ENCODE results near the gene TBCK.

The TBCK gene

DNA sequence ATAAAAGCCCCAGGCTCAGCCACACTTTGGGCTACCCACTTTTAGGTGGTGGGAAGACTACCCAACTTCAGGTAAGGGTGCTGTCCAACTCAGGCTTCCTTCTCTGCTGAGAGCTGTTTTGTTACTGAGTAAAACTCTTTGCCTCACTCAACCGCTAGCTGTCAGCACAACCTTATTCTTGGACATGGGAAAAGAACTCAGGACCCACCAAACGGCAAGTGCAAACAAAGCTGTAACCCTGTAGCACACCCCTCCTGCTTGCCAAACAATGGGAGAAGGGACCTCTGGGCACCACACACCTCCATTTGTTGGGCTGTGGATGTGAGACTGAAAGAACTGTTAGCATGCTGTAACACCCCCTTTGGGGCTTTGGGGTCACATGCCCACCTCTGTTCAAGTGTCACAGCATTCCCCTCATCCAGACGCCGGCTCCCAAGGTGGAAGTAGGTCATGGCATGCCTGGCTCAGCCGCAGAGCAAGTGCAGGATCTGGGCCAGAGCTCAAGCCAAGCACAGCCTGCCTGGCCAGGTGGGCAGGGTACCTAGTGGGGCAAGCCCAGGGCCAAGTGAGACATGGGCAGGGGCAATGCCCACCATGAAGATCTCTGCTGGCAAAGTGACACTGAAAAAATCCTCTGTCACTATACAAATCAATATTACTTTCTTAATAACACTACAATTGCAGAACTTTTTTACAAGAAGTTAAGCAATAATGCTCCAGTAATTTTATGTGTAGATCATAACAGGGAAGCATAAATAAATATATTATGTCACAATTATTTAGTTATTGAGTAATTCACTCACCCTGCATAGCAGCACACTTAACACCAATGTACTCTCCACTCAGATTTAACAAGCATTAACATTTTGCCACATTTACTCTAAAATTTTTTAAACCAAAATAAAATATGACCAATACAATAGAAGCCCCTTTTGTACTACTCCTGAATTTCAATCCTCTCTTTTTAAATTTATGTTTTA is 107.2 kb downstream of the TBCK start:
- in situ Hi-C loops (cut with MboI; ENCODE audit: low sequenced_read_pairs) = no loop called here
- Histone ChIP-seq H3K4me1 (peaks cover 14% of the 10 kb centered on the region), H3K9me3 (no peaks in the 10 kb centered on the region), H3K4me3 (no peak overlapping the region), H3K27me3 (ENCODE audit: low read depth) (no peaks in the 10 kb centered on the region), H3K36me3 (replicated peaks) (no peaks in the 10 kb centered on the region)
- DNase-seq (ENCODE audit: low spot score in 2 of 2) = no peak

DNA sequence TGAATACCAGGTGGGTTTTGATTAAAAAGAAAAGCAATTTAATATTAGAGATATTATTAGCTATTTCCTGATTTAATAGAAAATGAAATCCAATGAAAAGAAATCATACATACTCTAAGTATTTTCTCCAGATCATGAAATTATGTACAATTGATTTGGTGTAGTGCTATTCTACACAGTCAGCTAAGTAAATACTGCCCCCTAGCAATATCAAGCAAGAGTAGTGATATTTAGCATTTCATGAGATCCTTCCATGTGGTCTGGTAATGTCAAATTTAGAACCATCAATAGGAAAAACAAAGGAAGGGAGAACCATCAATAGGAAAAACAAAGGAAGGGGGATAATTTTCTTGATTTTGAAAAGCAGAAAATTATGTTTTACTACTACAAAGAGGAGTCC is 114.6 kb downstream of the TBCK start:
- Histone ChIP-seq H3K36me3 (replicated peaks) (no peaks in the 10 kb centered on the region), H3K9me3 (no peaks in the 10 kb centered on the region), H3K27me3 (ENCODE audit: low read depth) (no peaks in the 10 kb centered on the region), H3K4me1 (no peaks in the 10 kb centered on the region), H3K4me3 (no peak overlapping the region)
- DNase-seq (ENCODE audit: low spot score in 2 of 2) = peak in 1 of 2 experiments; percentile 53
- in situ Hi-C loops (cut with MboI; ENCODE audit: low sequenced_read_pairs) = no loop called here

DNA sequence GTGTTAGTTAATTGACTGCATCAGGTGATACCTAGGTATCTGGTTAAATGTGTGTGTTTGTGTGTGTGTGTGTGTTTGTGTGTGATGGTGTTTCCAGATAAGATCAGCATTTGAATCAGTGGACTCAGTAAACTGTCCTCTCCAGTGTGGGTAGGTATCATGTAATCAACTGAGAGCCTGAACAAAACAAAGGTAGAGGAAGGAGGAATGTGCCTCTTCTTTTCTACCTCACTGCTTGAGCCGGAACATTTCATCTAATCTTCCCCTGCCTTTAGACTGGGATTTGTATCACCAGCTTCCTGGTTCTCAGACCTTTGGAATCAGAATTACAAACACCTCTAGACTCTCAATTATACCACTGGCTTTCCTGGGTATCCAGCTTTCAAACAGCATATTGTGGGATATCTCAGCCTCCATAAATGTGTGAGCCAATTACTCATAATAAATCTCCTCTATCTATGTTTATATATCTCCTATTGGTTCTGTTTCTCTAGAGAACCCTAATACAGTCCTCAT is 120.5 kb downstream of the TBCK start:
- DNase-seq (ENCODE audit: low spot score in 2 of 2) = no peak
- in situ Hi-C loops (cut with MboI; ENCODE audit: low sequenced_read_pairs) = no loop called here
- Histone ChIP-seq H3K9me3 (no peaks in the 10 kb centered on the region), H3K4me1 (no peaks in the 10 kb centered on the region), H3K4me3 (no peak overlapping the region), H3K36me3 (replicated peaks) (0 out of 2 replicates have a peak, but pooled peaks cover 3% of the 10 kb centered on the region), H3K27me3 (ENCODE audit: low read depth) (no peaks in the 10 kb centered on the region)

DNA sequence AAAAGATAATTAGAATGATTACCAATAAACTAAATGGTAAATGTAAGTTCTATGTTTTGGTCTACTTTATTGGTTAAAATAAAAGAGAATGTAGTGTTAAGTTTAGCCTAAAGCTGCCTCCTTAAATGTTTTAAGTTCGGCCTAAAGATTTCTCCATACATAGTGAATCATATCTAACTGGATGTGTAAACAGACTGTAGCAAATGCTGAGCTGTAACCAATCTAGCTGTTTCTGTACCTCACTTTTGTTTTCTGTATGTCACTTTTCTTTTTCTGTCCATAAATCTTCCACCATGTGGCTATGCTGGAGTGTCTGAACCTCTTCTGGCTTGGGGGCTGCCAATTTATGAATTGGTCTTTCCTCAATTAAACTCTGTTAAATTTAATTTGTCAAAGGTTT is 121.2 kb downstream of the TBCK start:
- DNase-seq (ENCODE audit: low spot score in 2 of 2) = no peak
- Histone ChIP-seq H3K36me3 (replicated peaks) (0 out of 2 replicates have a peak, but pooled peaks cover 3% of the 10 kb centered on the region), H3K4me1 (no peaks in the 10 kb centered on the region), H3K4me3 (no peak overlapping the region), H3K27me3 (ENCODE audit: low read depth) (no peaks in the 10 kb centered on the region), H3K9me3 (no peaks in the 10 kb centered on the region)
- in situ Hi-C loops (cut with MboI; ENCODE audit: low sequenced_read_pairs) = no loop called here

DNA sequence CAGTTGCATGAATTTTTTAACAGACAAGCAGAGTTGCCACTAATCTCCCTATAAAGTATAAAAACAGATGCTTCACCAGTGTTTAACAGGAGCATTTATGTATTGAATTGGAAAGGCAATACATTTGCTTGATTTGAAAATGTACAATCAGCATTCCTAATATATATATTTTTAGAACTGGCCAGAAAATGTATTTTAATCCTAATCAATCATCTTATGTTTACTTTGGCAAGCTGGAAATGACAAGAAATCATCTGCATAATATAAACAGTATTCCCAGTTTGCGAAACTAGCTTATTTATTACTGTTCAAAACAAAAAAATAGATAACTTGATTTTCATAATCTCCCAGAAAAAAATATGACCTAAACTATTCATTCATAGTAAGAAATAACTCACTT is 123.9 kb downstream of the TBCK start:
- in situ Hi-C loops (cut with MboI; ENCODE audit: low sequenced_read_pairs) = no loop called here
- Histone ChIP-seq H3K27me3 (ENCODE audit: low read depth) (no peaks in the 10 kb centered on the region), H3K4me1 (no peaks in the 10 kb centered on the region), H3K4me3 (no peak overlapping the region), H3K9me3 (no peaks in the 10 kb centered on the region), H3K36me3 (replicated peaks) (0 out of 2 replicates have a peak, but pooled peaks cover 3% of the 10 kb centered on the region)
- no peak for DNase-seq (ENCODE audit: low spot score in 2 of 2)

DNA sequence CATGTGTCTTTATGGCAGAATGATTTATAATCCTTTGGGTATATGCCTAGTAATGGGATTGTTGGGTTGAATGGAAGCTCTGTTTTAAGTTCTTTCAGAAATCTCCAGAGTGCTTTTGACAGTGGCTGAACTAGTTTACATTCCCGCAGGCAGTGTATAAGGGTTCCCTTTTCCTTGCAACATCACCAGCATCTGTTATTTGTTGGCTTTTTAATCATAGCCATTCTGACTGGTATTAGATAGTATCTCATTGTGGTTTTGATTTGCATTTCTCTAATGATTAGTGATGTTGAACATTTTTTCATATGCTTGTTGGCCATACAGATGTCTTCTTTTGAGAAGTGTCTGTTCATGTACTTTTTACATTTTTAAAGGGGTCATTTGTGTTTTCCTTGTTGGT is 129.8 kb downstream of the TBCK start:
- no peaks in the 10 kb centered on the region for H3K36me3 ChIP-seq (replicated peaks)
- in situ Hi-C loops (cut with MboI; ENCODE audit: low sequenced_read_pairs) = no loop called here
- no peaks in the 10 kb centered on the region for H3K9me3 ChIP-seq
- no peak for DNase-seq (ENCODE audit: low spot score in 2 of 2)
- no peaks in the 10 kb centered on the region for H3K27me3 ChIP-seq (ENCODE audit: low read depth)
- H3K4me3 ChIP-seq = no peak overlapping the region
- H3K4me1 ChIP-seq = no peaks in the 10 kb centered on the region

DNA sequence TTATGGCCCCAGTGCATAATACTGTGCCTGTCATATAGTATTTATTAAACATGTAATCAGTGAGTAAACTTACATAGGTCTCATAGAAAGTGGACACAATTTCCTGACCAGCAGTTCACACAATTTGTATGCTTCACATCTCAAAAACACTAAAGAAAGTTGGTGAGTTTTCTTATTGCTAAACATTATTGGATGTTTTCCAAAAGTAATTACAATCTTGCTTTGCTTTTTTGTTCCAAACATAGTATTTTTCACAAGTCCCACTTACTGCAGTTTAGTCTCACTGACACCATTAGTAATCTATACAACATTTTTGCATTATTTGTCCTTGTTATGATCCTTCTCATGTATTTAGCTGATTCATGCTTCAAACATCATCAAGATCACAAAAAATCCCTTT is 132.5 kb downstream of the TBCK start:
- in situ Hi-C loops (cut with MboI; ENCODE audit: low sequenced_read_pairs) = no loop called here

DNA sequence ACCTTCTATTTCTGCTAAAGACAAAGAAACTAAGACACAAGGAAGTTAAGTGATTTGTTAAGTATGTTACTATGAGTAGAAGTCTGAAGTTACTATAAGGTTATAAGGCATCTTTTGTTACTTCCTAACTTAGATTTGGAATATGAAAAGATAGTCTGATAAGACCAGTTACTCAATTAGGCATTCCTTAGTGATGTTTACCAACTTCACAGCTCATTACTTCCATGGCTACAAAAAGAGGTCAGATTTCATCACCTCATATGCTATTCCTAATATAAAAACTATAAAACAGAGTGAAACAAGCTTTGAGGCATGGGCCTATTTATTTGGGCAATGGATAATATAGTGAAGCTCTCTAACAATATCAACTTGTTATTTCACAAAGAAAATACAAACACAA is 143.1 kb downstream of the TBCK start:
- Histone ChIP-seq H3K4me3 (no peak overlapping the region), H3K4me1 (no peaks in the 10 kb centered on the region), H3K9me3 (no peaks in the 10 kb centered on the region), H3K27me3 (ENCODE audit: low read depth) (no peaks in the 10 kb centered on the region), H3K36me3 (replicated peaks) (no peaks in the 10 kb centered on the region)
- DNase-seq (ENCODE audit: low spot score in 2 of 2) = no peak
- in situ Hi-C loops (cut with MboI; ENCODE audit: low sequenced_read_pairs) = no loop called here

More for the DNA sequence above, 132.5 kb downstream of the TBCK start:
- H3K36me3 ChIP-seq (replicated peaks) = no peaks in the 10 kb centered on the region
- H3K4me3 ChIP-seq = no peak overlapping the region
- no peaks in the 10 kb centered on the region for H3K9me3 ChIP-seq
- H3K27me3 ChIP-seq (ENCODE audit: low read depth) = no peaks in the 10 kb centered on the region
- DNase-seq (ENCODE audit: low spot score in 2 of 2) = no peak
- H3K4me1 ChIP-seq = no peaks in the 10 kb centered on the region

DNA sequence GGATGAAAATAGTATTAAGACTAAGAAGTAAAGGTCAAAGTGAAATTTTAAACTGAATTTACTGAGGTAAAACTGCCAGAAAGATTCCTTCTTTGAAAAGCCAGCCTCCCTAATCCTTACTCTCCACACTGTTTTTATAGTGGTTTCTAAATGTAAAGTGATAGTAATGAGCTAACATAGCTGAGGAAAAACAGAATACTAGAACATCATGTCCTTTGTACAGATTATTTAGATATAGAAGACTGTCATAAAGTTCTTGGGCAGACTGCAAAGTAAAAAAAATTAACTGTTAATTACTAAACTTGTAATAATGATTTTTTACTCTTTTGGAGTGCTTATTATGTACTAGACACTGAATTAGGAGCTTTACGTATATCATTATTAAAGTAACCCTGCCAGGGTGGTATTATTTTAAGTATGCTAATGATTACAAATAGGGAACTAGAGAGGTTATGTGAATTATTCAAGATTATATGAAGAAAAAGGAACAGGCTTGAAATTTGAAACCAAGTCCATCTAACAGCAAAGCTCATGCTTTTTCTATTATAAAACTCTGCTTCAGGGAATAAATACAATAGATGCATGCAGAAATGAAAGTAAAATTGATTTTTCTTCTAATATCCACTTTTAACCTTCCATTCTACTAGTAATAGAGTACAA is 150.5 kb downstream of the TBCK start:
- DNase-seq (ENCODE audit: low spot score in 2 of 2) = no peak
- in situ Hi-C loops (cut with MboI; ENCODE audit: low sequenced_read_pairs) = no loop called here

DNA sequence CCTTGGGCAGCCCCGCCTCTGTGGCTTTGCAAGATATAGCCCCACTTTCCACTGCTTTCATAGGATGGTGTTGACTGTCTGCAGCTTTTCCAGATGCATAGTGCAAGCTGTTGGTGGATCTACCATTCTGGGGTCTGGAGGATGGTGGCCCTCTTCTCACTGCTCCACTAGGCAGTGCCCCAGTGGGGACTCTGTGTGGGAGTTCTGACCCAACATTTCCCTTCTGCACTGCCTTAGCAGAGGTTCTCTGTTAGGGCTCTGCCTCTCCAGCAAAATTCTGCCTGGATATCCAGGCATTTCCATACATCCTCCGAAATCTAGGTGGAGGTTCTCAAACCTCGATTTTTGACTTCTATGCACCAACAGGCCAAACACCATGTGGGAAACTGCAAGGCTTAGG is 153.7 kb downstream of the TBCK start:
- in situ Hi-C loops (cut with MboI; ENCODE audit: low sequenced_read_pairs) = no loop called here
- DNase-seq (ENCODE audit: low spot score in 2 of 2) = no peak

More for the DNA sequence above, 150.5 kb downstream of the TBCK start:
- H3K9me3 ChIP-seq = no peaks in the 10 kb centered on the region
- H3K4me1 ChIP-seq = no peaks in the 10 kb centered on the region
- H3K27me3 ChIP-seq (ENCODE audit: low read depth) = no peaks in the 10 kb centered on the region
- H3K4me3 ChIP-seq = no peak overlapping the region
- H3K36me3 ChIP-seq (replicated peaks) = no peaks in the 10 kb centered on the region

DNA sequence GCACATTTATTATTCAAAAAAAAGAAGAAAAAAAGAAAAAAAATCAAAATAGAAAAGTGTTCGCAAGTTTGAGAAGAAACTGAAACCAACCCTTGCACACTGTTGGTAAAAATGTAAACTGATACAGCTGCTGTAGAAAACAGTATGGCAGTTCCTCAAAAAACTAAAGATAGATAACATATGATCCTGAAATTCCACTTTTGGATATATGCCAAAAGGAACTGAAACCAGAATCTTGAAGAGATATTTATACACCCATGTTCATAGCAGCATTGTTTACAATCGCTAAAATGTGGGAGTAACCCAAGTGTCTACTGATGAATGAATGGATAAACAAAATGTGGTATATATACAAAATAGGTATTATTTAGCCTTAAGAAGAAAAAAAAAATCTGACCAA is 155.4 kb downstream of the TBCK start:
- in situ Hi-C loops (cut with MboI; ENCODE audit: low sequenced_read_pairs) = no loop called here

More for the DNA sequence above, 153.7 kb downstream of the TBCK start:
- H3K27me3 ChIP-seq (ENCODE audit: low read depth) = no peaks in the 10 kb centered on the region
- H3K4me1 ChIP-seq = no peaks in the 10 kb centered on the region
- H3K9me3 ChIP-seq = no peaks in the 10 kb centered on the region
- no peaks in the 10 kb centered on the region for H3K36me3 ChIP-seq (replicated peaks)
- no peak overlapping the region for H3K4me3 ChIP-seq

DNA sequence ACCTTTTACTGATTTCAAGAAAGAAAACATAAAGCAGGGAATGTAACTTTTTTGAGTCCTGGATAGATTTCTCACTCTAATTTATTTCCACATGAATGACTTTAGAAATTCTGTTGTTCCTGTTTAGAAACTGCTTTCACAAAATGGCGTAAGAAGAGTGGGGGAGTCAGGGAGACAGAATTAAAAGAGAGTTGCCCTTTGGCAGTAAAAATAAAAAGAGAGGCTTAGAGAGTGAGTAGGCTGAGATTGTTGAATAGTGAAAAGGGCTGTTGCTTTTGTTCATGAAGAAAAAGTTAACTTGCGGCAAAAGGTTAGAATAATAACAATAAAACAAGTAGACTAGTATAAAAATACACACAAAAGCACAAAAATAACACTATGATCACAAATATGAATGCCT is 166.1 kb downstream of the TBCK start:
- H3K9me3 ChIP-seq = no peaks in the 10 kb centered on the region
- in situ Hi-C loops (cut with MboI; ENCODE audit: low sequenced_read_pairs) = no loop called here
- H3K4me1 ChIP-seq = peaks cover 28% of the 10 kb centered on the region
- no peaks in the 10 kb centered on the region for H3K36me3 ChIP-seq (replicated peaks)
- no peaks in the 10 kb centered on the region for H3K27me3 ChIP-seq (ENCODE audit: low read depth)
- DNase-seq (ENCODE audit: low spot score in 2 of 2) = peak; percentile 27 to 90
- no peak overlapping the region for H3K4me3 ChIP-seq

More for the DNA sequence above, 155.4 kb downstream of the TBCK start:
- Histone ChIP-seq H3K9me3 (no peaks in the 10 kb centered on the region), H3K4me3 (no peak overlapping the region), H3K27me3 (ENCODE audit: low read depth) (no peaks in the 10 kb centered on the region), H3K36me3 (replicated peaks) (no peaks in the 10 kb centered on the region), H3K4me1 (no peaks in the 10 kb centered on the region)
- no peak for DNase-seq (ENCODE audit: low spot score in 2 of 2)

DNA sequence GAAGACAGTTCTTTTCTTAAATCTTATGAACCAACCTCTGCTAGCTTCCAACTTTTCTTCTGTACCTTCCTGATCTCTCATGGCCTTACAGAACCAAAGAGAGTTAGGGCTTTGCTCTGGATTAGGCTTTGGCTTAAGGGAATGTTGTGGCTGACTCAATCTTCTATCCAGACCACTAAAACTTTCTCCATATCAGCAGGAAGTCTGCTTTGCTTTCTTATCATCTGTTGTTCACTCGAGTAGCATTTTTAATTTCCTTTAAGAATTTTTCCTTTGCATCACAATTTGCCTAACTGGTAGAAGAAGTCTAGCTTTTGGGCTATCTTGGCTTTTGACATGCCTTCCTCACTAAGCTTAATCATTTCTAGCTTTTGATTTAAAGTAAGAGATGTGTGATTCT is 167.0 kb downstream of the TBCK start:
- Histone ChIP-seq H3K4me1 (peaks cover 28% of the 10 kb centered on the region), H3K4me3 (no peak overlapping the region), H3K36me3 (replicated peaks) (no peaks in the 10 kb centered on the region), H3K9me3 (no peaks in the 10 kb centered on the region), H3K27me3 (ENCODE audit: low read depth) (no peaks in the 10 kb centered on the region)
- in situ Hi-C loops (cut with MboI; ENCODE audit: low sequenced_read_pairs) = no loop called here
- DNase-seq (ENCODE audit: low spot score in 2 of 2) = peak in 1 of 2 experiments; percentile 2

DNA sequence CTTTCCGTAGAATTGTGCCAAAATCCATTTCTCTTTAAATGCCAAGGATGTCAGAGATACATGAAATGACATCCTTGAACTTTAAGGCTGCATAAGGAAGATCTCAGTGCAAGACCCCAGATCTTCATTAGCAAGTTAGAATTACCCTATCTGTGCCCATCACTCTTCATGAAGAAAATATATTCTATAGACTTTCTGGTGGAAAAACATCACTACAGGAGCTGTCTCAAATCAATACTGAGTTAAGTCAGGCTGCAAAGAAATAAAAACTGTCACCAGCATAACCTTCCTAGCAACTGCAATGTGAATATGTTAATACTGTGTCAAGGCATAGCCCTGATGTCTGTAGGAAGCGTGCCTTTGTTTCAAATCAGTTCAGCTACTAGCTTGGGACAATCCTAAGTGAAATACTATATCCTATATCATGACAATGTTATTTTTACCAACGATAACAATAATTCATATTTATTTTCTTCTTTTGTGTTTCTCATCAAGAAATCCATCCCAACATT is 173.3 kb downstream of the TBCK start:
- in situ Hi-C loops (cut with MboI; ENCODE audit: low sequenced_read_pairs) = no loop called here
- no peak for DNase-seq (ENCODE audit: low spot score in 2 of 2)
- H3K4me3 ChIP-seq = no peak overlapping the region
- H3K36me3 ChIP-seq (replicated peaks) = no peaks in the 10 kb centered on the region
- H3K4me1 ChIP-seq = no peaks in the 10 kb centered on the region
- H3K27me3 ChIP-seq (ENCODE audit: low read depth) = no peaks in the 10 kb centered on the region
- no peaks in the 10 kb centered on the region for H3K9me3 ChIP-seq

Measured in HAP-1 (cell line).